ENCODE measurements around the gene CTRB1.
"Not testable (repeated sequence)": the region's sequence is repeated elsewhere in the genome, so short reads cannot be mapped to it uniquely, and the experiment has no call there.

The CTRB1 gene

DNA sequence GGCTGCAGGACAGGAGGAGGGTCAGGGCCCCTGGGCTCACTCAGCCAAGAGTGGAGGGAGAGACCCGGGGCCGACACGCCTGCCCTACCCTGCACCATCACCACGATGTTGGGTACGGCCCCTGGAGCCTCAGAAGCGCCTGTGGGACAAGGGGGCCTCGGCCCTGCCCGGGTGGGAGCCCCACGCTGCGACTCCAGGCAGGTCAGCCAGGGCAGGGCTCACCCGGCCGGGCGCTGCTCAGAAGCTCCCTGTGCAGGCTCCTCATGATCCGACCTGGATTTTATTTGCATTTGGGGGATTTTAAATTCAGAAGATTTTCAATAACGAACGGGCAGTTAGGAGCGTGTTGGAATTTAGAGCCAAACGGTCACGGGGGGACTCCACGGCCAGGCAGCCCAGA, 13.9 kb upstream of the CTRB1 start:
- DNase-seq: not testable (repeated sequence)

DNA sequence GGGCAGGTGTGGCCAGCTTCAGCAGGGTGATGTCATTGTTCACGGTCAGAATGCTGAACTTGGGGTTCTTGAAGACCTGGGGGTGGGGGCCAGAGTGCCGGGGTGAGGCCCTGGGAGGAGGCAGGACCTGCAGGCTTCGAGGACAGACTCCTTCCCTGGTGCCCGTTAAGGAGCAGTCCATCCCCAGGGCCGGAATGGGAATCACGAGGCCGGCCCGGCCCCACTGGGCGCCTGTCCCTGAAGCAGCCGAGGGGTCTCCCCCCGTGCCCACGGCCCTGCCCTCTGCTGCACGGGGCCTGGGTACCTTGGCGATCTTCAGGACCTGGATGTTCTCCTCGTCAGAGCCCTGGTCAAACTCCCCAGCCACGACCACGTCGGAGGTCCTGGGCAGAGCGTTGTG, 13.3 kb upstream of the CTRB1 start:
- DNase-seq: not testable (repeated sequence)

DNA sequence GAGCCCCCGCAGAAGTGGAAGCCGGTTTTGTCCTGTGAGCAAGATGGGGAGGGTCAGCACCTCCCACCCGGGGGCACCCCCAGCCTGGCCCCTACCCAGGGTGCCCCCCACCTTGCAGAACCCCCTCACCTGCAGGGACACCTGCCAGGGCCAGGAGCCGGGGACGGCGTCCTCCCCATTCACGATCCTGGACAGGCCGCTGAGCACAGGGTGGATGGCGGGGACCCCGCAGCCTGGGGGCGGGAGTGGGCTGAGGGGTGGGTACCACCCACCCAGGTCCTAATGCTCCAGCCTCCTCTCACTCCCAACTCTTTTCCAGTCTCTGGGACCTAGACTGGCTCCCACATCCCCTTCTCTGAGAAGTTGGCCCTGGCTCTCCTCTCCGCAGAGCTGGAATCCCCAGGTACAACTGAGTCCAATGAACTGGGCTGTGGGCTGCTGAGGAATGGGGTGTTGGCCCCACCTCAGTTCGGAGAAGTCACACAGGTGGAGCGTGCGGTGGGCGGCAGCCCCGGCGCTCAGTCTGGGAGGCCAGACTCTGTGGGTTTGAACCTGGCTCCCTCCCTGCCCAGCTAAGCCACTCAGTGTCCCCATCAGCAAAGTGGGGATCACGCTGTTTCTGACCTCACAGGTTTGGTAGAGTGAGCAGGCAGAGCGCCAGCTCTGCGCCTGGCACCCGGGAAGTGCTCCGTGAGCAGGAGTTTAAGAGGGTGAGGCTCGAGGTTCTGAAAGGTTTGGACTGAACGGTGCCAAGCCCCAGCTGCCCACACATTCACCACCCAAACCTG, 12.6 kb upstream of the CTRB1 start:
- not testable (repeated sequence) for DNase-seq

DNA sequence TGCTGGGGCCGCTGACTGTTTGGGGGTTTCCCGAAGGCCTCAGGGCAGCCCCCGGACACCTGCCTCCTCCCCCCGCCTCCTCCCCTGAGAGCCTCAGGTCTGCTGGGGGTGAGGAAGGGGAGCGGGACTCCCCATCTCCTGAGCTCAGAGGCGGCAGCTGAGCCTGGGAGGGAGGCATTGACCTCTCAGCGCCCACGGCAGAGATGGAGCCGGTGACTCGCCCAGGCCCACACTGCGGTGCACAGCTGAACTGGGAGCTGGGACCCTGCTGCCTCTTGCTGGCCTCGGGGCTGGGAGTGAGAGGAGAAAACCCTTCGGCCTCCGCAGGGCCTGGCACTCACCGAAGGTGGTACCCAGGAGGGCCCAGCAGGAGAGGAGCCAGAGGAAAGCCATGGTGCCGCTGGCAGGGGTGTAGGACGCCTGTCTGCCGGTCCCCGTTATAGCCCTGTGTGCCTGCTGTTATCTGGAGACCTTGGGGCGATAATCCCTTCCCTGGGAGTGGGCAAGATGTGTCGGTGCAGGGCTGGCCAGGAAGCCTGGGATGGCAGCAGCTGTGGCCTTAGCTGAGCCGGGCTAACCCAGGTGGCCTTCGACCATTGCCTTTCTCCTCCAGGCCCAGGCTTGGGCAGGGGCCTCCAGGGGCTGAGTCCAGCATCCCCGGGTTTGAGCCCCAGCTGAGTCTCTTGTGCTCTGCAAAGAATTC, 11.9 kb upstream of the CTRB1 start, which contains the start of gene CTRB2:
TSS of gene CTRB2 (minus strand) at position 413 of the 703 bp plus-strand sequence. CDS start at position 393, 20 bp downstream.
- DNase-seq: no peak

DNA sequence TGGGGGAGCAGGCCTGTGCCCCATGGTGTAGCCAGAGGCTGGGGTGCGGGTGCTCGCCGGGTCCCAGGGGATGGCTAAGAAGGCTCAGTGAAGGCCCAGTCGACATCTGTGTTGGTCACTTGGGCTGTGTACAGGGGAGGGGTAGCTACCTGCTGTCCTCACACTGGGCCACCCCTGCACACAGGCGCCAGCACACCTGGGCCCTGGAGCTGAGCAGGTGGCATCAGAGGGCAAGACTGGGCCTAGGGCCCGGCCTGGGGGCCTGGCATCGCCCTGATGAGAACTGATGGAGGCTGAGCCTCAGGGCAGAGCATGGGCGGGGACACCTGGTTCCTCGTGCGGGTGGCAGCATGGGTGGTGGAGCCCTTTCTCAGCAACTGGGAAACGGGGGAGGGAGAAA, 11.0 kb upstream of the CTRB1 start:
- no peak for DNase-seq

DNA sequence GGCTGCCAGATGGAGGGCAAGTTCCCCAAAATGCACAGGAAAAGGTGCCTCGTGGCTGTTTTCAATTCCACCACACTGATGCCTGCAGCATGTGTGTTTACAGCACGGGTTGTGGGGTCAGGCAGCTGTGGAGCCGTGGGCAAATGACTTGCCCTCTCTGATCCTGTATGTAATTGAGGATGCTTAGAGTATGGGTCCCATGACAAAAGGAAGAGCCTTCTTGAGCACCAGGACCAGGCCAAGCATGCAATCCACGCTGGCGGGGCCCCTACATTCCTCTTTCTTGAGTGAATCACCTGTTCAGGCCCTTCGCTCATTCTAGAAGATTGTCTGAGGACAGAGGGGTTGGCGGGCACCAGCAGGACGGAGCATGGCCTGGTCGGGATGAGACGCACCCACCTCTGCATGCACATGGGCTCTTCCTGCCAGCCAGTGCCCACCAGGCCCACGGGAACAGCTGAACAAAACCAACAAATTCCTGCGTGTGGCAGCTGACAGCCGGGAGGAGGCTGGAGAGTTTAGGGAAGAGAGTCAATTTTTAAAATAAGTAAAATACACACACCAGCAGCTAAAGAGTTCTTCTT, 10.5 kb upstream of the CTRB1 start:
- no peak for DNase-seq

DNA sequence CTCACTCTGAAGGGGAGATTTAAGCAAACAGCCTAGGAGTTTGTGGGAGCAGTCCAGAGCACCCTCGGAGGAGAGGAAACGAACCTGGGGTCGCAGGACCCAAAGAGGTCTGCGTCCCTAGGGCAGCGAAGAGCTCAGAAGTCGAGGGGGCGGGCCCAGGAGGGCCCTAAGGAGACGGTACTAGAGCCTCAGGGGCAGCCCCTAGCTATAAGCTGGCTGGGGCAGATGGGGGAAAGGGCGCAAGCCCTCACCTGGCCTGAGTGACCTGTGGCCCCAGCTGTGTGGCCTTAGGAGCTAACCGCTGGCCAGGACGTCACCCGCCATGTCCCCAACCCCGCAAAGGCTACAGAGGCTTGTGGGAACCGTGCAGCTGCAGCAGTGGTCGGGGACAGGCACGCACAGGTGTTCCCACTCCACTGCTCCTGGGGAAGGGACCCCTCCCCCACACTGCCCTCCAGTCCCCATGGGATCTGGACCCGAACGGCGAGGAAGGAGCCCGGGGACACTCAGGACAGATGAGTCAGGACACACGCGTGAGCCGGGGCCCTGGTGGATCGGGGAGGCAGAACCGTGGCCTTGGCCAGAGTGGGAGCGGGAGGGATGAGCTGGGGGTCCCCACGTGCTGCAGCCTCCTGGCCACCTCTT, 9.8 kb upstream of the CTRB1 start:
- no peak for DNase-seq

DNA sequence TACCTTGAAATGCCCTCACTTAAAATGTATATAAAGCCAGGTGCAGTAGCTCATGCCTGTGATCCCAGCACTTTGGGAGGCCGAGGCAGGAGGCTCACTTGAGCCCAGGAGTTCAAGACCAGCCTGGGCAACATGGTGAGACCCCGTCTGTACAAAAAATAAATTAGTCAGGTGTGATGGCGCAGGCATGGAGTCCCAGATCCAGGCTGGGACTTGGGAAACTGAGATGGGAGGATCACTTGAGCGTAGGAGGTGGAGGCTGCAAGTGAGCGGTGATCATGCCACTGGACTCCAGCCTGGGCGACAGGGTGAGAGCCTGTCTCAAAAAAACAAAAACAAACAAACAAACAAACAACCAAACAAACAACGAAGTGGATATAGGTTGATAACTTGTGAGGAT, 9.3 kb upstream of the CTRB1 start:
- DNase-seq: not testable (repeated sequence)

DNA sequence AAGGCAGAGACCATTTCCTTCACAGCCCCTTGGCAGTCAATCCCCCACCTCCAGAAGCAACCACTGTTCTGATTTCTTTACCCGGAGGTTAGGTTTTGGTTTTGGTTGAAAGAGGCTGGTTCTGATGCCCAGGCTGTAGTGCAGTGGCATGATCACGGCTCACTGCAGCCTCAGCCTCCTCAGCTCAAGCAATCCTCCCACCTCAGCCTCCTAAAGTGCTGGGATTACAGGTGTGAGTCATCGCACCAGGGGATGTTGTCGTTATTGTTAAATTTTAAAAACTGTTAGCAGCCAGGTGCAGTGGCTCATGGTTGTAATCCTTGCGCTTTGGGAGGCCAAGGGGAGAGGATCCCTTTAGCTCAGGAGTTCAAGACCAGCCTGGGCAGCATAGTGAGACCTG, 8.8 kb upstream of the CTRB1 start:
- no peak for DNase-seq

DNA sequence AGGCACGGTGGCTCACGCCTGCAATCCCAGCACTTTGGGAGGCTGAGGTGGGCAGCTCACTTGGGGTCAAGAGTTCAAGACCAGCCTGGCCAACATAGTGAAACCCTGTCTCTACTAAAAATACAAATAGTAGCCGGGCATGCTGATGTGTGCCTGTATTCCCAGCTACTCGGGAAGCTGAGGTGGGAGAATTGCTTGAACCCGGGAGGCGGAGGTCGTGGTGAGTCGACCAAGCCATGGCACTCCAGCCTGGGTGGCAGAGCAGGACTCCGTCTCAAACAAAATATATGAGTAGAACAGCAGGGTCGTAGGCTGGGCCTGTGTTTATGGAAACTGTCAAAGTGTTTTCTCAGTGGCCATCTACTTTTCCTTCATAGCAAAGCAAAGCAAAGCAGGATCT, 7.5 kb upstream of the CTRB1 start:
- DNase-seq: not testable (repeated sequence)

DNA sequence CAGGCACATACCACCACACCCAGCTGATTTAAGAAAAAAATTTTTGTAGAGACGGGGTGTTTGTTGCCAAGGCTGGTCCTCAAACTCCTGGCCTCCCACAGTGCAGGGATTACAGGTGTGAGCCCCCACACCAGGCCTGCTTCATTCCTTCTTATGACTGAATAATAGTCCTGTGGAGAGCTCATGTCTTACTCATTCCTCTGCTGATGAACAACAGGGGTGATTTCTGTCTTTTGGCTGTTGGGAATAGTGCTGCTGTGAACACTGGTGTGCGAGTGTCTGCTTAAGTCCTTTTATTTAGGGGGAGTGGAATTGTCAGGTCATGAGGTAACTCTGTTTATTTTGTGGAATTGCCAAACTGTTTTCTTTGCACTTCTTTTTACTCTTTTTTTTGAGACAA, 2.7 kb upstream of the CTRB1 start:
- no peak for DNase-seq

DNA sequence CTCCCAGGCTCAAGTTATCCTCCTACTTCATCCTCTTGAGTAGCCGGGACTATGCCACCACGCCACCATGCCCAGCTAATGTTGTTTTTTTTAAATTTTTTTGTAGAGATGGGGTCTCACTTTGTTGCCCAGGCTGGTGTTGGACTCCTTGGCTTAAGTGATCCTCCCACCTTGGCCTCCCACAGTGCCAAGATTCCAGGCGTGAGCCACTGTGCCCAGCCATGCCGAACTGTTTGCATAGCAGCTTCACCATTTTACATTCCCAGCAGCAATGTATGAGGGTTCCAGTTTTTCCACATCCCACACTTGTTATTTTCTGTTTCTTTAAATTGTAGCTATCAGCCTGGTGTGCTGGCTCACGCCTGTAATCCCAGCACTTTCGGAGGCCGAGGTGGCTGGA, 2.2 kb upstream of the CTRB1 start:
- DNase-seq: no peak

DNA sequence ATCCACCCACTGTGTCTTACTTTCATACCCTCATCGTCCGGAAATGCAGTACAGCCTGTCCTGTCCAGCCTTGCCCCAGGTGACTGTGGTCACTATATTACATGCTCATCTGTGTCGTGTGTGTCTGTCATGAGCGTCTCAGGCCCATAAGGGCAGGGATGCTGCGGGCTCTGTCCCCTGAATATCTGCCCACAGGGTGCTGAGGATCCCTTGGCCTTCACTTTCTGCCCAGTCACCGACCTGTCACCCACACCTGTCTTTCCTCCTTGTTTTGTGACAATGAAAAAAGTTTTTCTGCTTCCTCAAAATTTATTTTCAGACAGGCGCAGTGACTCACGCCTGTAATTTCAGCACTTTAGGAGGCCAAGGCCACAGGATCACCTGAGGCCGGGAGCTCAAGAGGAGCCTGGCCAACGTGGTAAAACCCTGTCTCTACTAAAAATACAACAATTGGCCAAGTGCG, 1.4 kb upstream of the CTRB1 start:
- DNase-seq: no peak

DNA sequence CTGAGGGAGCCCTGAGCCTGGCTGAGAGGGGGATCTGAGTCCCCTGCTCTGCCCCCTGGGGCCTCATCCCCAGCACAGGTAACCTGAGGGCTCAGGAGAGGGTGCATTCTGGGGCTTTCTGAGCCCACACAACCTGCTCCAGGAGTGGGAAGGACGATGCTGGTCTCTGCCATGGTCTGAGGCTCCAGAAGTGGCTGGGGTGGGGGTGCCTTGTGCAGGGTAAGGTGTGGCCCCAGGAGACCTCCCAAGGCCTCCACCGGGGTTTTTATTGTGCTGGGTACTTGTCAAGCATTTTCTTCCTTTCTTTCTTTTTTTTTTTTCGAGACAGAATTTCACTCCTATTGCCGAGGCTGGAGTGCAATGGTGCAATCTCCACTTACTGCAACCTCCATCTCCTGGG, 300 bp downstream of the CTRB1 start:
- no peak for DNase-seq

DNA sequence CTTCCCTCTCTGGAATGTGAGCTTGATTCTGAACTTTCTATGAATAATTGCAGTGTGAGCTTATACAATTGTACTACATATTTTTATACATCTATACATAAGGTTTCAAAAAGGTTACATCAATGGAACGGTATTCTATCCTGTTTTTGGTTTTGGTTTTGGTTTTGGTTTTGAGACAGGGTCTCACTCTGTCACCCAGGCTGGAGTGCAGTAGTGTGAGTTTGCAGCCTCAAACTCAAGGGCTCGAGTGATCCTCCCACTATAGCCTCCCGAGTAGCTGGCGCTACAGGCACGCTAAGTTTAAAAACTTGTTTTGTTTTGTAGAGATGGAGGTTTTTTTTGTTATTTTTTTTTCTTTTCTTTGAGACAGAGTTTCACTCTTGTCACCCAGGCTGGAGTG, 1.1 kb downstream of the CTRB1 start:
- DNase-seq: no peak

DNA sequence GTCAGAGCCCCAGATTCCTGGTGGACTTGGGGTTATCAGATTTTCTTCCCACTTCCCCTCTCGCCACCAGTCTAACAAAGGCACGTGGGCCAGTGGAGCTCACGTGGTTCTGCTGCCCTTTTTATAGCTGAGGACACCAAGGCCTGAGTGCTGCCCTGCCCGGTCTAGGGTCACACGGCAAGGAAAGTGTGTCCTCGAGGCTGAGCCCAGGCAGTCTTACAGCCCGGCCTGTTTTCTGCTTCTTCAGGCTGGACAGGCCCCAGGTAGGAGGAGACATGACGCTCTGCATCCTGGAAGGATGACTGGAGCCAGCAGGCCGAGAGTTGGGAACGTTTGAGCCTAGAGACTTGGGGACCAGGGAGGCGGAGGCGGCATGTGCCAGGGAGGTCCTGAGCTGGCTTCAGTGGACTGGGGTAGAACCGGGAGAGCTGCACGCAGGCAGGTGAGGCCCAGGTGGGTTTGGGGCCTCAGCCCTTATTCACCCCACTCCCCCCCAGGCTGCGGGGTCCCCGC, 3.5 kb downstream of the CTRB1 start:
- no peak for DNase-seq

DNA sequence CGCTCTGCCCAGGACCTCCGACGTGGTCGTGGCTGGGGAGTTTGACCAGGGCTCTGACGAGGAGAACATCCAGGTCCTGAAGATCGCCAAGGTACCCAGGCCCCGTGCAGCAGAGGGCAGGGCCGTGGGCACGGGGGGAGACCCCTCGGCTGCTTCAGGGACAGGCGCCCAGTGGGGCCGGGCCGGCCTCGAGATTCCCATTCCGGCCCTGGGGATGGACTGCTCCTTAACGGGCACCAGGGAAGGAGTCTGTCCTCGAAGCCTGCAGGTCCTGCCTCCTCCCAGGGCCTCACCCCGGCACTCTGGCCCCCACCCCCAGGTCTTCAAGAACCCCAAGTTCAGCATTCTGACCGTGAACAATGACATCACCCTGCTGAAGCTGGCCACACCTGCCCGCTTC, 4.3 kb downstream of the CTRB1 start:
- DNase-seq: not testable (repeated sequence)

DNA sequence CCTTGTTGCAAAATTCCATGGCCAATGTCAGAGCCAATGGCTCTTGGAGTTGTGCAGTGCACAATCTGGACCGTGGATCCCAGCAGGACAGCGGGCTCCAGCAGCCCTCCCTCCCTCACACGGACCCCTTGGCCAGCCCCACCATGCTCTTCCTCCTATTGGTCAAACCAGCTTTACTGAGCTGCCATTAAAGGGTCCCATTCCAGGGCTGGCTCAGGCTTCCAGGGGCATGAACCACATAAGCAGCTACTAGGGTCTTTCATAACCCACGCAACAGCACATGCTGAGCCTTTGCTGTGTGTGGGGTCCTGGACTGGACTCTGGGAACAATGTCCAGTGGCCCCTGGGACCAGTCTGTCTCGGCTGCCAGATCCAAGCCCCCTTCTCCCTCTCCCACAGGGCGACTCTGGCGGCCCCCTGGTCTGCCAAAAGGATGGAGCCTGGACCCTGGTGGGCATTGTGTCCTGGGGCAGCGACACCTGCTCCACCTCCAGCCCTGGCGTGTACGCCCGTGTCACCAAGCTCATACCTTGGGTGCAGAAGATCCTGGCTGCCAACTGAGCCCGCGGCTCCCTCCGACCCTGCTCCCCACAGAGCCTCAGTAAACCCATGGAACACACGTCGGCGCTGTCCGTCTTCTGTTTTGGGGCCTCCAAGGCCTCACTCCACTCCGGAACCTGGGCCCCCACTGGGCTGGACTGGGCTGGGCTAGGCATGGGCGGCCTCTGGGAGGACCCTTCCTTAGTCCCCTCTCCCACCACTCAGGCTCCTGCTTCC, 5.7 kb downstream of the CTRB1 start:
- DNase-seq: no peak

DNA sequence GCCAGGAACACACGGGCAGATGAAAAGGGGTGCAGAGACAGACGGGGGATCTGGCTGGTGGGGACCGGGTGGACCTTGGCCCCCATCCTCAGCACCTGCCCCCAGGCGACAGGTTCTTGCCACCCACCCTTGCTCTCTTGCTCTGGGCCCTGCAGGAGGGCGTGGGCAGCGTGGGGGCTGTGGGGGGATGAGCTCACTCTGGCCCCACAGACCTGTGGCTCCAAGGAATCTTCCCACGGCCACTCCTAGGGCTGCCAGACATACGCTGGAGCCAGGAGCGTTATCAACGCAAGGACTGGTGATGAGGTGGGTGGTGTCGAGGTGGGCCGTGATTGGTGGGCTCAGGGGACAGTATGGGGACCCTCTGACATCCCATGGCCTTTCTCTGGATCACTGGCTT, 6.3 kb downstream of the CTRB1 start:
- DNase-seq: no peak

DNA sequence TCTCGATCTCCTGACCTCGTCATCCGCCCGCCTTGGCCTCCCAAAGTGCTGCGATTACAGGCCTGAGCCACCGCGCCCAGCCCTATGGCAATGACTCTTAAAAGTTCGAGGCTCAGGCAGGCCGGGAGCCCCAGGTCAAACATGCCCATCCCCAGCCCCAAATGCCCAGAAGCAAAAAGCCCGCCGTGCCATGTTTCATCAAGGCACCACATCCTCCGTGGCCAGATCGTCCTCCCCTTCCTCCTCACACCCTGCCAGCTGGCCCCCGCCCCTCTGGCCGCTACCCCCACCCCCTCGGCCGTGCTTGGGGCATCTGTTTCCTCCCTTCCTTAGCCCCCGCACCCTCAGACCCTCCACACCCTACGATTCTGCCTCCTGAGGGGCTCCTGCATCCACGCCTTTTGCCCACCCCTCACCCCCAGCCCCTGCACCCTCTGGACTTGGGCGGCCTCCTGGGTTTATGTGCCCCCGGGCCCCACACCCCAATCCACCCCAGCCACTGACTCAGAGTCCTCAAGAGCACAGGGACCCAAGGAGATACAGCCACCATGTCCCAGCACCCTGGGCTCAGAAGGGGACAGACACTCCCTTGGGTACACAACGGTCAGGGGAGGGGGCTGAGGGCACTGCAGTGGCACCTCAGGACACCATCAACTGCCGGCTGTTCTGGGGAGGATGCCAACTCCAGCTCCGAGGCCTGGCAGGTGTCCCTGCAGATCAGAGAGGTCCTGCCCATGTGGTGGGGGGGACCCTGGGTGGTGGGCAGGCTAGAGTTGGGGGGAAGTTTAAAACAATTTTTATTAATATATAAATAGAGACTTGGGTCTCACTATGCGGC, 7.1 kb downstream of the CTRB1 start:
- no peak for DNase-seq
